Measurements from ENCODE around the gene VARS2.
"Not testable (repeated sequence)": the region's sequence is repeated elsewhere in the genome, so short reads cannot be mapped to it uniquely, and the experiment has no call there.

Gene VARS2

DNA sequence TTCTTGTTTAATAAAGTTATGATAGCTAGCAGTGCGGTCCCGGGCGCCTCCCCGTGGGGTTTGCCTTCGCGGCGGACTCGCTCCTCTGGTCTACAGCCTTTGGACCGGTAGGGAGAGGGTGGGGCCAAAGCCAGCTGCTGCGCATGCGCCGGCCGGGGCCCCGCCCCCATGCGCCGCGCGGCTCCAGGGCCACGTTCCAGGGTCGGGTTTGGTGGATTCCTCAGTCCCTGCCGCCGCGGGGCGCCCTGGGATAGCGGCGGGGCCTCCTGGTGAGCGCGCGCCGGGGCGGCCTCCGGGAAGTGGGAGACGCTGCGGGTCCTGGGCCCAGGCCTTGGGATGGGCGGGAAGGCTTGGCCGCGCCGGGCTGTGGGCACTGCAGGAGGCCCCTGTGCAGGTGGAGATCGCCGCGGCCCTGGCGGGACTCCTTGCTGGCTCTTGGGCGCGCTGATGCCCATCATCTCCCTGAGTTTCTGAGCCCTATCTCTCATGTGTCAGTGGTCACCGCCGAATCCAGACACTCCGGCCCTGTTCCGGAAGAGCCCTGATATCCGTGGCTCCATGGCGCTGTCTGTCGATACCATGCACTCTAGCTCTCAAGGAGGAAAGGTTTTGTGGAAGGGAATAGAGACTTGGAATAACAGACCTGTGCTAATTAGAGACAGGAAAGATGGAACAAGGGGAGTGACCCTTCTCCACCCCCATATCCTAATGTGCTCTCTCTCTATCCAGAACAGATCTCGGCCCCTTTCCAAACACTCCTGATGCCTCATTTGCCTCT is at the start of gene VARS2:
TSS of gene VARS2 (plus strand) at position 163 of the 778 bp plus-strand sequence. CDS start at position 762, 599 bp downstream.
- DNase-seq (ENCODE audit: low read depth), result peak; percentile 56
- peak within 1 kb of the TSS; percentile 55 for H3K4me3 ChIP-seq (ENCODE audit: low read length)
- TF ChIP-seq, protein P1, sequence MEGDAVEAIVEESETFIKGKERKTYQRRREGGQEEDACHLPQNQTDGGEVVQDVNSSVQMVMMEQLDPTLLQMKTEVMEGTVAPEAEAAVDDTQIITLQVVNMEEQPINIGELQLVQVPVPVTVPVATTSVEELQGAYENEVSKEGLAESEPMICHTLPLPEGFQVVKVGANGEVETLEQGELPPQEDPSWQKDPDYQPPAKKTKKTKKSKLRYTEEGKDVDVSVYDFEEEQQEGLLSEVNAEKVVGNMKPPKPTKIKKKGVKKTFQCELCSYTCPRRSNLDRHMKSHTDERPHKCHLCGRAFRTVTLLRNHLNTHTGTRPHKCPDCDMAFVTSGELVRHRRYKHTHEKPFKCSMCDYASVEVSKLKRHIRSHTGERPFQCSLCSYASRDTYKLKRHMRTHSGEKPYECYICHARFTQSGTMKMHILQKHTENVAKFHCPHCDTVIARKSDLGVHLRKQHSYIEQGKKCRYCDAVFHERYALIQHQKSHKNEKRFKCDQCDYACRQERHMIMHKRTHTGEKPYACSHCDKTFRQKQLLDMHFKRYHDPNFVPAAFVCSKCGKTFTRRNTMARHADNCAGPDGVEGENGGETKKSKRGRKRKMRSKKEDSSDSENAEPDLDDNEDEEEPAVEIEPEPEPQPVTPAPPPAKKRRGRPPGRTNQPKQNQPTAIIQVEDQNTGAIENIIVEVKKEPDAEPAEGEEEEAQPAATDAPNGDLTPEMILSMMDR (conservative IDR thresholded peaks at IDR 0.05; ENCODE audit: low read depth, low read length), result no peak

DNA sequence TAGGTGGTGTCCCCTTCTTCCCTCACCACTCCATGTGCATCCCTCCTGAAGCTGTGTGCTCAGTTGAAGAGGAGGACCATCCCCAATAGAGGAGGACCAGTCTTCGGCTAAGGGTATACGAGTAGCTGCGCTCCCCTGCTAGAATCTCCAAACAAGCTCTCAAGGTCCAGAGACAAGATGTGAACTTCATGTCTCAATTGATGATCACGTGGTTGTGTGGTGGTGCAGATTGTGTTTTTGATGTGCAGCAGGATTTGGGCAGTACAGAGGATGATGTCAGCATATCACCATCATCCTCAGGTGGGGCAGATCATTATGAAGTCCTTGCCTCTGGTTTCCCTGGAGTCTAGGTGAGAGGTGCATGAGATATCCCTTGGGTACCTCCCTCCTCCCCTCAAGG is 49.7 kb upstream of the VARS2 start:
- TF ChIP-seq, protein P1 (conservative IDR thresholded peaks at IDR 0.05; ENCODE audit: low read depth, low read length), result no peak
- H3K4me3 ChIP-seq (ENCODE audit: low read length), result no peak overlapping the region
- no peak for DNase-seq (ENCODE audit: low read depth)

DNA sequence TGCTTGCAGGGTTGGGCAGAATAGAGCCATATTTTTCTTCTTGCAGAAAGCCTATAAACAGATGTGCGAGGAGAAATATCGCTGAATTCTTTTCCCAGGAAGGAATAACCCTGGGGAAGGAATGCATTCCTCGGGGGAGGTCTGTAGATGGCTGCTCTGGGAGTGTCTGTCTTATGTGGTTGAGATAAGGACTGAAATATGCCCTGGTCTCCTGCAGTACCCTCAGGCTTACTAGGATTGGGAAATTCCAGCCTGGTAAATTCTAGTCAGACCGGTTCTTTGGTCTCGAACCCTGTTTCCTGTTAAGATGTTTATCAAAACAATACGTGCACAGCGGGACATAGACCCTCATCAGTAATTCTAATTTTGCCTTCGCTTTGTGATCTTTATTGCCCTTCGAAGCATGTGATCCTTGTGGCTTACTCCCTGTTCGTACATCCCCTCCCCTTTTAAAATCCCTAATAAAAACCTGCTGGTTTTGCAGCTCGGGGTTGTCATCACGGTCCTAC is 44.7 kb upstream of the VARS2 start:
- not testable (repeated sequence) for H3K4me3 ChIP-seq (ENCODE audit: low read length); DNase-seq (ENCODE audit: low read depth)

DNA sequence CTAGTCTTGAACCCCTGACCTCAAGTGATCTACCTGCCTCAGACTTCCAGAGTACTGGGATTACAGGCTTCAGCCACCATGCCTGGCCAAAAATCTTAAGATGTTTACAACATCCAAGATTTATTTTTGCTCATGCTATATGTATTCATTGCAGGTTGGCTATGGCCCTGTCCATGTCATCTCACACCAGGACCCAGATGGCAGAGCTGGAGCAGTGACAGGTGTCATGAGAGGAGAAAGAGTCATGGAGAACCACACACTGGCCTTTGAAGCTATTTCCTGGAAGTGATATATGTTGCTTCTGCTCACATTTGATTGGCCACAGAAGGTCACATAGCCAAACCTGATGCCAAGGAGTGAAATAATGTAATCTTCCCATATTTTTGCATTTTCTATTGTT is 43.5 kb upstream of the VARS2 start:
- no peak for DNase-seq (ENCODE audit: low read depth)
- H3K4me3 ChIP-seq (ENCODE audit: low read length), result no peak overlapping the region
- TF ChIP-seq, protein P1 (conservative IDR thresholded peaks at IDR 0.05; ENCODE audit: low read depth, low read length), result no peak

DNA sequence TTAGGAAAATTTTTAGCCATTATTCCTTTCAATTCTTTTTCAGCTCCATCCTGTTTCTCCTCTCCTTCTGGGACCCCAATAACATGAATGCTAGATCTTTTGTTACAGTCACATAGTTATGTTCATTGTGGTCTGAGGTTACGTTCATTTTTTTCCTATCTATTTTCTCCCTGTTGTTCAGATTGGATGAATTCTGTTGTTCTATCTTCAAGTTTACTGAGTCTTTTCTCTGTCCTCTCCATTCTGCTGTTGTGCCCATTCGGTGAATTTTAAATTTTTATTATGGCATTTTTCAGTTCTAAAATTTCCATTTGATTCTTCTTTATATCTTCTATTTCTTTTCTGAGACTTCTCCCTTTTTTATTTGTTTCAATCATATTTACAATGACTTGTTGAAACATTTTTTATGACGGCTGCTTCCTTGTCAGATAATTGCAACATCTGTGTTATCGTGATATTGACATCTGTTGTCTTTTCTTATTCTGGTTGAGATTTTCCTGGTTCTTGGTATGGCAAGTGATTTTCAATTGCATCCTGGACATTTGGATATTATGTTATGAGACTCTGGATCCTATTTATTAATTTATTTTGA is 42.4 kb upstream of the VARS2 start:
- no peak for DNase-seq (ENCODE audit: low read depth)
- TF ChIP-seq, protein P1 (conservative IDR thresholded peaks at IDR 0.05; ENCODE audit: low read depth, low read length), result no peak
- H3K4me3 ChIP-seq (ENCODE audit: low read length), result no peak overlapping the region

DNA sequence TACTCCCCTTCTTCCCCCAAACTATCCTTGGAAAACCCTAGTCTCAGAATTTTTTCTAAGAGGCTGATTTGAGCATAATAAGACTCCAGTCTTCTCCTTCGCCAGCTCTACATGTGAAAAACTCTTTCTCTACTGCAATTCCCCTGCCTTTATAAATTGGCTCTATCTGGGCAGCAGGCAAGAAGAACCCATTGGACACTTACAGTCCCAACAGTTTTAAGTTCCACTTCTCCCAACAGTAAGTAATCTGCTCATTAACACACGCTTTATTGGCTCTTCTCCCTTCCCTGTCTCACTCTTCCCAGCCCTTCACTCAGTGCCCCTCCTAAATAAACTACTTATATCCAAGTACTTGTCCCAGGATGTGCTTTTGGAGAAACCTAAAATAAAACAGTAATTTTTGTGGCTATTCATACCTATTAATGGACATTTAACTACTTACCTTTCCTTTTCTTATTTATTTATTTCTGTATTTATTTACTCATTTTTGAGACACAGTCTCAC is 40.8 kb upstream of the VARS2 start:
- TF ChIP-seq, protein P1 (conservative IDR thresholded peaks at IDR 0.05; ENCODE audit: low read depth, low read length), result no peak
- H3K4me3 ChIP-seq (ENCODE audit: low read length), result no peak overlapping the region
- no peak for DNase-seq (ENCODE audit: low read depth)

DNA sequence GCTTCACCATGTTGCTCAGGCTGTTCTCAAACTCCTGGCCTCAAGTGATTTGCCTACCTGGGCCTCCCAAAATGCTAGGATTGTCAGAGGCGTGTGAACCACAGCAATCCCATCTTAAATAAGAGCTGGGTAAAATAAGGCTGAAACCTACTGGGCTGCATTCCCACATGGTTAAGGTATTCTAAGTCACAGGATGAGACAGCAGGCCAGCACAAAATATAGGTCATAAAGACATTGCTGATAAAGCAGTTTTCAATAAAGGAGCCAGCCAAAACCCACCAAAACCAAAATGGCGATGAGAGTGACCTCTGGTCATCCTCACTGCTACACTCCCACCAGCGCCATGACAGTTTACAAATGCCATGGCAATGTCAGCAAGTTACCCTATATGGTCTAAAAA is 40.2 kb upstream of the VARS2 start:
- not testable (repeated sequence) for DNase-seq (ENCODE audit: low read depth); H3K4me3 ChIP-seq (ENCODE audit: low read length)
